ENCODE data around the gene UNC93A. TPM values are rescaled to one million over a fixed set of nuclear protein-coding genes. Genes with fewer than 3 reads are reported as not detected.

UNC93A gene
- total and polyA plus RNA-seq, 2 donors (not counting 1 experiment from before 2014, with no cell fraction given) = not detected

GRCh38 chr6:167299641-167300308 lies 8.7 kb downstream of the UNC93A start:
- H3K27ac Mint-ChIP-seq = no peak overlapping the region
- no peaks in the 10 kb centered on the region for H3K9me3 Mint-ChIP-seq (ENCODE audit: insufficient read depth)
- H3K9ac ChIP-seq (ENCODE audit: low read length) = no peak overlapping the region
- ChIA-PET CTCF (no interaction called here), POLR2A (no interaction called here)
- no peak overlapping the region for H3K4me3 Mint-ChIP-seq
- H3K4me3 ChIP-seq (ENCODE audit: control extremely low read depth in 1 of 5, extremely low read depth in 1 of 5, insufficient read depth in 1 of 5, low read depth in 2 of 5, low read length in 4 of 5) = no peak overlapping the region
- H3K27me3 Mint-ChIP-seq = peaks cover 42% of the 10 kb centered on the region
- H3K79me2 ChIP-seq (ENCODE audit: control insufficient read depth, insufficient read depth, low read length) = no peaks in the 10 kb centered on the region
- H3K27me3 ChIP-seq (replicated peaks in 1 of 4; ENCODE audit: control extremely low read depth in 1 of 4, control insufficient read depth in 3 of 4, insufficient read depth in 4 of 4, low read length in 3 of 4) = peaks cover 0 to 8% (median 1%) of the 10 kb centered on the region in 4 experiments
- no peak overlapping the region for H3K4me2 ChIP-seq (replicated peaks; ENCODE audit: low read depth, low read length, poor library complexity, severe bottlenecking)
- no peak overlapping the region for H2AFZ ChIP-seq (ENCODE audit: insufficient read depth, low read depth, low read length, poor library complexity, severe bottlenecking)
- no peaks in the 10 kb centered on the region for H4K20me1 ChIP-seq (ENCODE audit: control insufficient read depth, insufficient read depth, low read length, poor library complexity, severe bottlenecking)
- TF ChIP-seq CTCF (IDR thresholded peaks at IDR 0.05) (no peak), EZH2 (IDR thresholded peaks at IDR 0.05; ENCODE audit: borderline replicate concordance, insufficient read depth, low read depth, low read length, poor library complexity, severe bottlenecking) (no peak)
- no peak for ATAC-seq (ENCODE audit: low read depth)
- intact Hi-C loops (cut with micrococcal nuclease) = no loop called here
- 92% methylated on average over 16 of the region's 16 CpGs for WGBS (ENCODE audit: insufficient coverage)
- peaks cover 6% of the 10 kb centered on the region in 2 donors for H3K4me1 ChIP-seq (ENCODE audit: control insufficient read depth in 2 of 2, insufficient read depth in 2 of 2, low read length in 2 of 2)
- H3K4me1 Mint-ChIP-seq = peaks cover 6% of the 10 kb centered on the region
- H3K36me3 ChIP-seq (replicated peaks in 1 of 2; ENCODE audit: control extremely low read depth in 1 of 2, control insufficient read depth in 1 of 2, extremely low read depth in 1 of 2, insufficient read depth in 2 of 2, low read length in 1 of 2) = no peaks in the 10 kb centered on the region
- DNase-seq = no peak
- peaks cover 0 to 4% (median 0%) of the 10 kb centered on the region in 3 donors for H3K9me3 ChIP-seq (ENCODE audit: control extremely low read depth in 1 of 3, control insufficient read depth in 2 of 3, insufficient read depth in 1 of 3, low read length in 2 of 3)
- no peak overlapping the region for H3K27ac ChIP-seq (ENCODE audit: low read length in 2 of 2)

- Histone ChIP-seq H3K9me3 (ENCODE audit: control extremely low read depth in 1 of 3, control insufficient read depth in 2 of 3, insufficient read depth in 1 of 3, low read length in 2 of 3) (peaks cover 0 to 4% (median 0%) of the 10 kb centered on the region in 3 donors), H3K27me3 (replicated peaks in 1 of 4; ENCODE audit: control extremely low read depth in 1 of 4, control insufficient read depth in 3 of 4, insufficient read depth in 4 of 4, low read length in 3 of 4) (peaks cover 0 to 8% (median 1%) of the 10 kb centered on the region in 4 experiments), H3K4me2 (replicated peaks; ENCODE audit: low read depth, low read length, poor library complexity, severe bottlenecking) (no peak overlapping the region), H2AFZ (ENCODE audit: insufficient read depth, low read depth, low read length, poor library complexity, severe bottlenecking) (no peak overlapping the region), H3K27ac (ENCODE audit: low read length in 2 of 2) (no peak overlapping the region), H4K20me1 (ENCODE audit: control insufficient read depth, insufficient read depth, low read length, poor library complexity, severe bottlenecking) (no peaks in the 10 kb centered on the region), H3K9ac (ENCODE audit: low read length) (no peak overlapping the region), H3K4me3 (ENCODE audit: control extremely low read depth in 1 of 5, extremely low read depth in 1 of 5, insufficient read depth in 1 of 5, low read depth in 2 of 5, low read length in 4 of 5) (no peak overlapping the region), H3K79me2 (ENCODE audit: control insufficient read depth, insufficient read depth, low read length) (no peaks in the 10 kb centered on the region), H3K4me1 (ENCODE audit: control insufficient read depth in 2 of 2, insufficient read depth in 2 of 2, low read length in 2 of 2) (peaks cover 6% of the 10 kb centered on the region in 2 donors), H3K36me3 (replicated peaks in 1 of 2; ENCODE audit: control extremely low read depth in 1 of 2, control insufficient read depth in 1 of 2, extremely low read depth in 1 of 2, insufficient read depth in 2 of 2, low read length in 1 of 2) (no peaks in the 10 kb centered on the region)
- 95% methylated on average over 8 of the region's 9 CpGs for WGBS (ENCODE audit: insufficient coverage)
- no peak for TF ChIP-seq CTCF (IDR thresholded peaks at IDR 0.05)
- TF ChIP-seq EZH2 (IDR thresholded peaks at IDR 0.05; ENCODE audit: borderline replicate concordance, insufficient read depth, low read depth, low read length, poor library complexity, severe bottlenecking) = no peak
- Mint-ChIP-seq H3K4me3 (no peak overlapping the region), H3K27me3 (peaks cover 38% of the 10 kb centered on the region), H3K9me3 (ENCODE audit: insufficient read depth) (no peaks in the 10 kb centered on the region), H3K27ac (no peak overlapping the region), H3K4me1 (peaks cover 6% of the 10 kb centered on the region)
- POLR2A ChIA-PET = no interaction called here
- ATAC-seq (ENCODE audit: low read depth) (no peak), DNase-seq (no peak)
- CTCF ChIA-PET = no interaction called here
- intact Hi-C loops (cut with micrococcal nuclease) = no loop called here
These were observed 10.0 kb downstream of the UNC93A start for GRCh38 chr6:167300902-167301777.

Measured in B cell (primary cell).